AG08395 (cell line): Measurements from ENCODE around the gene GABRG3.
A peak's percentile ranks its signal among the peaks of the same experiment; 100 is the strongest.

ENCODE experiments used
- DNase-seq: peaks from one replicate; pipeline ENCODE4 v3.0.0; 2012; ENCODE audit warnings: mixed read lengths, low spot score

The GABRG3 gene

GRCh38 chr15:27249046-27249759 is 278.2 kb downstream of the GABRG3 start:
- no peak for DNase-seq

DNA sequence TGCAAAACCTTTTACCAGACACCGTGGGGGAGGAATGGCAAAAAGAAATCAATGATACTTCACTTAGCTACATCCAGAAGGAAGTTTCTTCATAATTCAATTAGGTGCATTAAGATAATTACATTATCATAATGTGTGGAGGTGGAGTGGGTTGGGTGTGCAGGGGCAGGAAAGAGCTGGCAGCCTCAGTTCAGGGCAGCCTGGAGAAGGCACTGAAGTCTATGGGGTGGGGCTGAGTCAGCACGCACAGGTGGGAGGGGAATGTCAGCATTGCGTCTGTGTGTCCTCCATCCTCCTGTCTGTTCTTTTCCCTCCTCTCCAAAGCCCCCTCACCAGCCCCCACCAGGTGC is 278.8 kb downstream of the GABRG3 start:
- DNase-seq: no peak

- no peak for DNase-seq
These were observed 279.2 kb downstream of the GABRG3 start for GRCh38 chr15:27250223-27250622.

- DNase-seq: no peak
These were observed 283.1 kb downstream of the GABRG3 start for GRCh38 chr15:27254055-27254454.

- DNase-seq: no peak
These were observed 283.8 kb downstream of the GABRG3 start for GRCh38 chr15:27254801-27255200.

GRCh38 chr15:27256446-27256845 is 285.5 kb downstream of the GABRG3 start:
- DNase-seq: no peak

DNA sequence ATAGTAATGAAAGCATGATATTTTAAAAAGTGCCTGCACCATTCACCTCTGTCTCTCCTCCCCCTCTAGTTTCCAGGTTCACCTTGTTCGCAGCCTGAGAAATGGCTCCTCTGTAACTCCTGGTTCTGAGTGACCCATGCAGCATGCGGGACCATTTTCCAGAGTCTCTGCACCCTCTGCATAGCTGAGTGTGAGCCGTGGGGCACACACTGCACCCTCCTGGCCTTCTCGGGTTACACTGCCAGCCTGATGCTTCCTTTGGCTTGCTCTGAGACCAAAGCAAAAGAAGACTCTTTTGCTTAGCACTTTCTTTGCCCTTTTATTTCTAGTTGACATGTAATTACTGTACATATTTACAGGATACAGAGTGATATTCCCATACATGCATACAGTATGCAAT is 287.3 kb downstream of the GABRG3 start:
- no peak for DNase-seq

DNA sequence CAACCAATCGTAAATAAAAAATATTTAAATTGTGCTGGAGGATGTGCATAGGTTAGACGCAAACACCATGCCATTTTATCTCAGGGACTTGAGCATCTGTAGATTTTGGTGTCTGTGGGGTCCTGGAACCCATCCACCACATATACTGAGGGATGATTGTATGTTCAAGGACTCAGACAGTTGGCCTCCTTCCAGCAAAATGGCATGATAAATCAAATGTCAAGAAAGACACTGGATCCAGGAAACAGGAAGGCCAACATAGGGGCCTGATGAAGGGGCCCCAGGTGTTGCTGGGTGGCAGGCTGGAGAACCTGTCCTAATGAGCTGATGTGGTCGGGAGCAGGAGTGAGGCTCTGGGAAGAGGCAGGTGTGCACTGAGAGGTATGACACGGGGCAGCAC is 289.5 kb downstream of the GABRG3 start:
- no peak for DNase-seq

DNA sequence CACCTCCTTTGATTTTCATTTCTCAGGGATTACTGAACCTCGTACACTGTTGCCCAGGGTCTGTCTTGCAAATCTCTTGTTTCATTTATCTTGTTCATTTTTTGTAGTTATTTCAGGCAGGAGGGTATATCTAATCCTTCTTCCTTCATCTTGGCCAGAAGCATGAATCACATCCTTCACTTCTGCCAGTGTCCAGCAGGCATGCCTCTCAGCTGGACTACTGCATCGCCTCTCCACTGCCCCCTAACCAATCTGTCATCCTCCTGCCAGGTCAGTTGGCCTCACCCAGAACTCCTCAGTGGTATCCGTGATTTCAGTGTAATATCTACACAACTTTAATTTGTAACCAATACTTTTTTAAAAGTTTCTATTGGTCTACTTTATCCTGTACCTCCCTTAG is 297.9 kb downstream of the GABRG3 start:
- DNase-seq: no peak

GRCh38 chr15:27271258-27271657 is 300.3 kb downstream of the GABRG3 start:
- no peak for DNase-seq

DNA sequence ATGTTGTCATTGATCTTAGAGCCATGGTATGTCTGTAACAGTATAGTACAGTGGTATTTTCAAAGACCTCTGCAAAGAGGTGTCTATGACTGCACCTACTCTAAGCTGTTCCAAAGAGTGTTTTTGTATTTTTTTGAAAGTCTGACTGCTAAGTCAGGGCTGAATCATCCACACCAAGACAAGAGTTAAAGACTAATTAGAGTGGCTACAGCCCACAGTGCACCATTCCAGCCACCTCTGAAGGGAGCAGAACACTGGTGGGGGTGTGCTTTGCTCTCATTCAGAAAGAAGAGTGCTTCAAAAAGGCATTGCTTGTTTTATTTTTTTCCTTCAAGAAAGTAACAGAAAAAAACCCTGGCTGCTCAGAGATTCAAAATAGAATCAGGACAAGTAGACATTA is 301.4 kb downstream of the GABRG3 start:
- no peak for DNase-seq

GRCh38 chr15:27273506-27273905 is 302.5 kb downstream of the GABRG3 start:
- DNase-seq: no peak

DNA sequence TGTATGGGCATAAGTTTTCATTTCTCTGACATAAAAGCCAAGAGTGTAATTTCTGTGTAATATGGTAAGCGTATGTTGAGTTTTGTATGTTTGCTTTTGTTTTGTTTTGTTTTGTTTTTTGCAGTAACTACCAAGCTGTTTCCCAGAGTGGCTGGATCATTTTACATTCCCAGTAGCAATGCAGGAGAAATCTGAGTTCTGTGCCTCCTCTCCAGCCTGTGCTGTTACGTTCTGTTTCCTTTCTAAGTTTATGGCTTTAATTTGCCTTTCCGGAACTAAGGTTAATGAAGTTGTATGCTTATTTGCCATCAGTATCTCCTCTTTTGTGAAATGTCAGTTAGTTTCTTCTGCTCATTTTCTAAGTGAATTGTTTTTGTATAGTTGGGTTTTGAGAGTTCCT is 307.8 kb downstream of the GABRG3 start:
- no peak for DNase-seq

- DNase-seq: no peak
These were observed 321.7 kb downstream of the GABRG3 start for GRCh38 chr15:27292641-27293040.

DNA sequence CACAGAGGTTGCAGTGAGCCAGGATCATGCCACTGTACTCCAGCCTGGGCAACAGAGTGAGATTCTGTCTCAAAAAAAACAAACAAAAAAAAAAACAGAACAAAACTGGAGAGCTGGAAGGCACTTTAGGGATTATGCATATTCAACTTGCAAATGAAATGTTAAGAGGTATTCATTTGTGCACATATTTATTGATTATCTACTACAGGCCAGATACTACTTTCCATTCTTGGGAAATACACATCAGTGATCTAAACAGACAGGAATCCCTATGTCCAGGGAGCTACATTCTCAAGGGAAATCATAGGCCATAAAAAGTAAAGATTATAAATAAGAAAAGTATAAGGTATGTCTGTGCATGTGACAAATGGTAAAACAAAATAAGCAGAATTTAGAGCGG is 322.6 kb downstream of the GABRG3 start:
- no peak for DNase-seq

DNA sequence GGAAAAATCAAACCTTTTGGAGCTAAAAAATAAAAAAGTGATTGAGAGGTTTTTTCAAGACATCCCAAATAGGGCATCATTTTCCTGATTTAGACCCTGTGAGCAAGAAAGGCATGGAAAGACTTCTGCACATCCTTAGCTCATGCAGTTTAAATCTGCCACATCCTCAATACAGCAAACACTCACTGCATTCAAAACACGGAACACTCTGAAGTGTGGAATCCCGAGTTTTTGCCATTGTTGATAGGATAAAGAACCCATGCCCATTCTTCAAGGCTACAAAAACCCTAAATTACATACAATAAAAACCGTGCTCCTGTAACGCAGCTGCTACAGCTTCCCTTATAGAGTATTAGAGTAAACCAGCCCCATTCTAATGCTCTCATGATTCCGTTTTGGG is 346.8 kb downstream of the GABRG3 start:
- no peak for DNase-seq

DNA sequence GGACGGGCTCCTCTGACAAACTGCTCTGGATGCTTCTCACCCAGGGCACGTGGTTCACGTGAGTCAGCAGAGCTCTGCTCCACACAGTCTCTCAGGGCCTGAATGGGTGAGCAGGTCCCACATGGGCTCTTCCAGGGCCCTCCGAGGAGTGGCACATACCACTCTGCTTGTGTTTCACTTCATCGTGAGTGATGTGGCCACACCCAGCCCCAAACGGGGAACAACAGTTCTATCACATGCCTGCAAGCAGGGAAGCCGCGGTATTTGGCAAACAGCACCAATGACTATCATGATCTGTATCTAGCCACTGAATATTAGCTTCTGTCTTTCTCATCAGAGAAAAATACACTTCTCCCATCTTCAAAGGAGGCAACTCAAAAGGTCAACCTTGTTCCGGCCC is 352.8 kb downstream of the GABRG3 start:
- DNase-seq: no peak

DNA sequence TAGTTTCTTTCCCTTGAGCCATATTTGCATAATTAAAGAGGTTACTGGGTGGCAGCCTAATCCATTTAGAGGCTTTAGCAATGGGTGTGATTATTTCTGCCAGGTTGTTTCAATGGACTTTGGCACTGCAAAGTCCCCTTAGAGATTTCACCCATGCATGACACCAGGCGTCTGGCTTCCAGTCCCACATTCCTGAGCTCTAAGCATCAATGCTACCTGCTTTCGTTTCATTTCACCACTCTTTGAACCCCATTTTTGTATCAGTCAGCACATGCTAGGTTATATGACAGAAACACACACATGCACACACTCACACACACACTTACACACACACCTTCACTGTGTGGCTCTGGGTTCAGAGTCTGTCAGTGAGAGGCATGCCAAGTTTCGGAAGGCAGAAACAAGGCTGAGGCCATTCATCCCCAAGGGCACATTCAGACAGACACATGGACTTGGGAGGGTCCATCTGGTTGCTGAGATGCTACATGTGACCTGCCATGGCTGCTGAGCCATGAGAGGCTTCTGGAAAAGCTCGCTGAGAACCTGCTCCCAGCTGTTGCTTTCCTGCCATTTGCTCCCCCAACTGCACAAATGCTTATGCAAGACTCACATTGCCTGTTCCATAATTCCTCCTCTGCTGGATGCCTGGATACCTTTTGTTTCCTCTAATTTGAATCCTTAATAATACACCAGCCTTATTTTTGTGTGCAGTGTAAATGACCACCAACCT is 354.1 kb downstream of the GABRG3 start:
- DNase-seq: no peak

- DNase-seq: no peak
These were observed 356.6 kb downstream of the GABRG3 start for GRCh38 chr15:27327467-27328025.

- DNase-seq: no peak
These were observed 357.2 kb downstream of the GABRG3 start for GRCh38 chr15:27328186-27328585.

- peak; percentile 10 for DNase-seq
These were observed 357.6 kb downstream of the GABRG3 start for GRCh38 chr15:27328608-27329007.

- DNase-seq: no peak
These were observed 359.3 kb downstream of the GABRG3 start for GRCh38 chr15:27330326-27330725.

DNA sequence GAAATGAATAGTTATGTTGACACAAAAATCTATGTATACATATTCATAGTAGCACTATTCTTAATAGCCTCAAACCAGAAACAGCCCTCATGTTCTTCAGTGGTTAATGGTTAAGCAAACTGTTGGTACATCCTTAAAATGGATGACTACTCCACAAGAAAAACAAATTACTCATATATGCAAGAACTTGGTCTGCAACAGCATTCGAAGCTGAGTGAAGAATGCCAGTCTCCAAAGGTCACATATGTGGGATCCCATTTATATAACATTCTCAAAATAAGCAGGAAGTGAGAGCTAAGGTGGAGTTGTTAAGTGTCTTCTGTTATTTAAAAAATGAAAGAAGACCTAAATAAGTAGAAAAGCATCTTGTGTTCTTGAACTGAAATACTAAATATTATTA is 365.7 kb downstream of the GABRG3 start:
- no peak for DNase-seq

DNA sequence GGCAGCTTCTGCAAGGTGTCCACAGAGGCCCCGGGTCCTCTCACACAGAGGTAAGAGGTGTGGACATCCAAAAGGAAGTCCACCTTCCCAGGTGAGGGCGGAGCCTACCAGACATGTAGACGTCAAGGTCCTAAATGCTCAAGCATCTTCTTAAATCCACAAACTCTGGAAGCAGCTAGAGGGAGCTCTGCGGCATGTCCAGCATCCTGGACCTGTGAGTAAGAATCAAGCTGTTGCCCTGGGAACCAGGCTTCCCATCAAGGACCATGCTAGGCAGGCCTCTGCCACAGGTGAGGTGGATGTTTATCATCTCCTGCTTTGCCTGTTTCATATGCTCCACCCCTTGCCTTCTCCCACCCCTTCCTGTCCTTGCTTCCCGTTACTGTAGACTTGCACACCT is 368.2 kb downstream of the GABRG3 start:
- no peak for DNase-seq
